Measurements from ENCODE around the gene NDUFAF4.

NDUFAF4 gene

GRCh38 chr6:96849615-96850014, 48.1 kb downstream of the NDUFAF4 start:
- DNase-seq (ENCODE audit: extremely low read depth, insufficient read length) = no peak
- Histone ChIP-seq H3K4me3 (replicated peaks; ENCODE audit: low read depth, low read length) (no peak overlapping the region), H3K27me3 (replicated peaks; ENCODE audit: control insufficient read depth, insufficient read depth, low read length) (no peaks in the 10 kb centered on the region), H3K36me3 (ENCODE audit: control insufficient read depth, insufficient read depth, low read length) (no peaks in the 10 kb centered on the region)
- TF ChIP-seq, protein P1, sequence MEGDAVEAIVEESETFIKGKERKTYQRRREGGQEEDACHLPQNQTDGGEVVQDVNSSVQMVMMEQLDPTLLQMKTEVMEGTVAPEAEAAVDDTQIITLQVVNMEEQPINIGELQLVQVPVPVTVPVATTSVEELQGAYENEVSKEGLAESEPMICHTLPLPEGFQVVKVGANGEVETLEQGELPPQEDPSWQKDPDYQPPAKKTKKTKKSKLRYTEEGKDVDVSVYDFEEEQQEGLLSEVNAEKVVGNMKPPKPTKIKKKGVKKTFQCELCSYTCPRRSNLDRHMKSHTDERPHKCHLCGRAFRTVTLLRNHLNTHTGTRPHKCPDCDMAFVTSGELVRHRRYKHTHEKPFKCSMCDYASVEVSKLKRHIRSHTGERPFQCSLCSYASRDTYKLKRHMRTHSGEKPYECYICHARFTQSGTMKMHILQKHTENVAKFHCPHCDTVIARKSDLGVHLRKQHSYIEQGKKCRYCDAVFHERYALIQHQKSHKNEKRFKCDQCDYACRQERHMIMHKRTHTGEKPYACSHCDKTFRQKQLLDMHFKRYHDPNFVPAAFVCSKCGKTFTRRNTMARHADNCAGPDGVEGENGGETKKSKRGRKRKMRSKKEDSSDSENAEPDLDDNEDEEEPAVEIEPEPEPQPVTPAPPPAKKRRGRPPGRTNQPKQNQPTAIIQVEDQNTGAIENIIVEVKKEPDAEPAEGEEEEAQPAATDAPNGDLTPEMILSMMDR (IDR thresholded peaks at IDR 0.05; ENCODE audit: insufficient read depth, low read length, poor library complexity, severe bottlenecking) = no peak

- TF ChIP-seq, protein P1 (IDR thresholded peaks at IDR 0.05; ENCODE audit: insufficient read depth, low read length, poor library complexity, severe bottlenecking) = no peak
- Histone ChIP-seq H3K4me3 (replicated peaks; ENCODE audit: low read depth, low read length) (no peak overlapping the region), H3K27me3 (replicated peaks; ENCODE audit: control insufficient read depth, insufficient read depth, low read length) (no peaks in the 10 kb centered on the region), H3K36me3 (ENCODE audit: control insufficient read depth, insufficient read depth, low read length) (no peaks in the 10 kb centered on the region)
- no peak for DNase-seq (ENCODE audit: extremely low read depth, insufficient read length)
These were observed 53.2 kb downstream of the NDUFAF4 start for GRCh38 chr6:96844530-96844929.

GRCh38 chr6:96841345-96841744, 56.3 kb downstream of the NDUFAF4 start:
- TF ChIP-seq, protein P1 (IDR thresholded peaks at IDR 0.05; ENCODE audit: insufficient read depth, low read length, poor library complexity, severe bottlenecking) = no peak
- no peak overlapping the region for H3K4me3 ChIP-seq (replicated peaks; ENCODE audit: low read depth, low read length)
- DNase-seq (ENCODE audit: extremely low read depth, insufficient read length) = no peak
- H3K27me3 ChIP-seq (replicated peaks; ENCODE audit: control insufficient read depth, insufficient read depth, low read length) = no peaks in the 10 kb centered on the region
- no peaks in the 10 kb centered on the region for H3K36me3 ChIP-seq (ENCODE audit: control insufficient read depth, insufficient read depth, low read length)

Measured in GM06990 (cell line).